Measurements from ENCODE around the gene DNAAF9. TPM values are rescaled to one million over a fixed set of nuclear protein-coding genes. Genes with fewer than 3 reads are reported as not detected.

Gene DNAAF9
- total RNA-seq (10 to 100 TPM; 11.0 to 20.3 (median 17.5) TPM), polyA plus RNA-seq (10 to 100 TPM; 10.3 to 19.8 TPM)
- long read RNA-seq, donor 1, full-length matches to known transcripts, result 1 of 29 reads
- long read RNA-seq, donor 1, partial matches to known transcripts, result 11 of 29 reads
- long read RNA-seq, donor 1, other reads (novel, unspliced or antisense), result 17 of 29 reads
- long read RNA-seq, donor 2, result 0 reads
- long read RNA-seq, donor 3, full-length matches to known transcripts, result 3 of 16 reads
- long read RNA-seq, donor 3, partial matches to known transcripts, result 11 of 16 reads
- long read RNA-seq, donor 3, other reads (novel, unspliced or antisense), result 2 of 16 reads

- Histone ChIP-seq H3K36me3 (no peaks in the 10 kb centered on the region), H3K4me3 (peak within 1 kb of the TSS; percentile 82), H3K9me3 (no peaks in the 10 kb centered on the region), H3K27ac (peak within 1 kb of the TSS; percentile 85 to 90), H3K4me1 (ENCODE audit: insufficient read depth) (no peaks in the 10 kb centered on the region), H3K27me3 (no peaks in the 10 kb centered on the region)
- peak in 2 of 5 donors; percentile 52 to 64 for DNase-seq
- 0 to 1% (median 1%) methylated on average over 24 to 71 of the region's 71 CpGs for WGBS, 3 donors
- no peak for TF ChIP-seq EP300 (IDR thresholded peaks at IDR 0.05)
- no peak for TF ChIP-seq POLR2A (IDR thresholded peaks at IDR 0.05)
- peak in 2 of 3 donors; percentile 51 to 68 for TF ChIP-seq CTCF (IDR thresholded peaks at IDR 0.05)
- intact Hi-C loops (cut with DNase I), result no loop called here
These were observed at the start of gene DNAAF9 for GRCh38 chr20:3407040-3407770. TSS of gene DNAAF9 (minus strand) at chr20:3407669. CDS start at chr20:3407557, 112 bp downstream.

GRCh38 chr20:3456648-3457047, 49.2 kb upstream of the DNAAF9 start:
- TF ChIP-seq CTCF (IDR thresholded peaks at IDR 0.05) (no peak), EP300 (IDR thresholded peaks at IDR 0.05) (no peak), POLR2A (IDR thresholded peaks at IDR 0.05) (no peak)
- 43 to 49% (median 46%) methylated on average over 4 of the region's 4 CpGs for WGBS, 3 donors
- no peaks in the 10 kb centered on the region for H3K4me1 ChIP-seq (ENCODE audit: insufficient read depth)
- H3K27me3 ChIP-seq, result no peaks in the 10 kb centered on the region
- H3K27ac ChIP-seq, result no peak overlapping the region
- H3K36me3 ChIP-seq, result no peaks in the 10 kb centered on the region
- intact Hi-C loops (cut with DNase I), result no loop called here
- DNase-seq, result no peak
- no peaks in the 10 kb centered on the region for H3K9me3 ChIP-seq
- H3K4me3 ChIP-seq, result no peak overlapping the region

- WGBS, 3 donors, result 37 to 52% (median 49%) methylated on average over 5 of the region's 5 CpGs
- Histone ChIP-seq H3K27ac (no peak overlapping the region), H3K9me3 (no peaks in the 10 kb centered on the region), H3K36me3 (no peaks in the 10 kb centered on the region), H3K4me3 (no peak overlapping the region), H3K27me3 (no peaks in the 10 kb centered on the region), H3K4me1 (ENCODE audit: insufficient read depth) (no peaks in the 10 kb centered on the region)
- intact Hi-C loops (cut with DNase I), result no loop called here
- no peak for DNase-seq
- TF ChIP-seq CTCF (IDR thresholded peaks at IDR 0.05) (no peak), EP300 (IDR thresholded peaks at IDR 0.05) (no peak), POLR2A (IDR thresholded peaks at IDR 0.05) (no peak)
These were observed 47.4 kb upstream of the DNAAF9 start for GRCh38 chr20:3454831-3455230.

- intact Hi-C loops (cut with DNase I), result no loop called here
- TF ChIP-seq CTCF (IDR thresholded peaks at IDR 0.05) (no peak), EP300 (IDR thresholded peaks at IDR 0.05) (no peak), POLR2A (IDR thresholded peaks at IDR 0.05) (no peak)
- Histone ChIP-seq H3K9me3 (no peaks in the 10 kb centered on the region), H3K27ac (no peak overlapping the region), H3K4me1 (ENCODE audit: insufficient read depth) (no peaks in the 10 kb centered on the region), H3K27me3 (no peaks in the 10 kb centered on the region), H3K36me3 (no peaks in the 10 kb centered on the region), H3K4me3 (no peak overlapping the region)
- WGBS, 3 donors, result 78 to 87% (median 80%) methylated on average over 4 of the region's 4 CpGs
- DNase-seq, result no peak
These were observed 45.2 kb upstream of the DNAAF9 start for GRCh38 chr20:3452690-3453089.
